NT2/D1 (cell line): ENCODE data around the gene TRAK1.

Experiments used
- DNase-seq: peaks from one replicate; pipeline ENCODE4 v3.0.0-alpha.2; 2011; ENCODE audit warnings: low read depth, low spot score
- H3K27me3 ChIP-seq: 2 replicates; pipeline ENCODE4 v1.6.0; 2011; ENCODE audit warnings: mild to moderate bottlenecking; ENCODE audit not compliant: insufficient read length, insufficient read depth
- H3K36me3 ChIP-seq: 2 replicates; pipeline ENCODE4 v1.6.1; 2011; ENCODE audit warnings: mild to moderate bottlenecking, low read length, mixed read lengths; ENCODE audit not compliant: insufficient read depth, insufficient read length
- H3K4me1 ChIP-seq: 2 replicates; pipeline ENCODE4 v1.5.1; 2011; ENCODE audit not compliant: insufficient read depth, insufficient read length
- H3K4me3 ChIP-seq: 2 replicates; pipeline ENCODE4 v1.5.1; 2011; ENCODE audit warnings: low read depth; ENCODE audit not compliant: insufficient read length
- H3K9ac ChIP-seq: 2 replicates; pipeline ENCODE4 v1.6.0; 2011; ENCODE audit warnings: low read depth; ENCODE audit not compliant: insufficient read length
- H3K9me3 ChIP-seq: 2 replicates; pipeline ENCODE4 v1.5.1; 2011; ENCODE audit warnings: mild to moderate bottlenecking, low read length; ENCODE audit not compliant: insufficient read depth
- SUZ12 ChIP-seq: IDR thresholded peaks from 2 replicates; pipeline ENCODE4 v1.6.1; 2011; ENCODE audit not compliant: insufficient read length, insufficient read depth; ENCODE audit errors: extremely low read depth
- YY1 ChIP-seq: IDR thresholded peaks from 2 replicates; pipeline ENCODE4 v1.6.1; 2011; ENCODE audit not compliant: insufficient read length, insufficient read depth
- ZNF274 ChIP-seq: IDR thresholded peaks from 2 replicates; pipeline ENCODE4 v1.6.1; 2011; ENCODE audit warnings: mild to moderate bottlenecking, low read depth, low read length

The TRAK1 gene

DNA sequence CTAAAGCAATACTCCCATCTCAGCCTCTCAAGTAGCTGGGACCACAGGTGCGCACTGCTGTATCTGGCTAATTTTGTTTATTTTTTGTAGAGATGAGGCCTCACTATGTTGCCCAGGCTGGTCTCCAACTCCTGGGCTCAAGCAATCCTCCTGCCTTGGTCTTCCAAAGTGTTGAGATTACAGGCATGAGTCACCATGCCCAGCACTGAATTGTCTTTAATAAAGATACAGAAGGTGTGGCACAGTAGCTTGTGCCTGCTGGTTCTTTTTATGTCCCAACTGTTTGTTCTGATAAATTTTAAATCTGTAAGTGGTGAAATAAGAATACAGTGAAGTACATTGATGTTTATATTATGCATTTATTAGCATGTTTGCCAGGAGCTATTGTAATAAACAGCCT lies 20.6 kb upstream of the TRAK1 start:
- Histone ChIP-seq H3K4me1 (peaks cover 24% of the 10 kb centered on the region), H3K9me3 (no peaks in the 10 kb centered on the region), H3K4me3 (no peak overlapping the region), H3K9ac (no peak overlapping the region), H3K36me3 (no peaks in the 10 kb centered on the region), H3K27me3 (no peaks in the 10 kb centered on the region)
- TF ChIP-seq SUZ12, result no peak
- TF ChIP-seq YY1, result no peak
- no peak for TF ChIP-seq ZNF274
- no peak for DNase-seq

- no peaks in the 10 kb centered on the region for H3K27me3 ChIP-seq
- H3K9me3 ChIP-seq, result no peaks in the 10 kb centered on the region
- TF ChIP-seq SUZ12 (no peak), ZNF274 (no peak), YY1 (no peak)
- peak overlapping the region; percentile 38 for H3K9ac ChIP-seq
- H3K36me3 ChIP-seq, result no peaks in the 10 kb centered on the region
- DNase-seq, result no peak
- H3K4me3 ChIP-seq, result no peak overlapping the region
- peaks cover 18% of the 10 kb centered on the region for H3K4me1 ChIP-seq
Measured at GRCh38 chr3:42071904-42072812, 19.0 kb upstream of the TRAK1 start.

DNA sequence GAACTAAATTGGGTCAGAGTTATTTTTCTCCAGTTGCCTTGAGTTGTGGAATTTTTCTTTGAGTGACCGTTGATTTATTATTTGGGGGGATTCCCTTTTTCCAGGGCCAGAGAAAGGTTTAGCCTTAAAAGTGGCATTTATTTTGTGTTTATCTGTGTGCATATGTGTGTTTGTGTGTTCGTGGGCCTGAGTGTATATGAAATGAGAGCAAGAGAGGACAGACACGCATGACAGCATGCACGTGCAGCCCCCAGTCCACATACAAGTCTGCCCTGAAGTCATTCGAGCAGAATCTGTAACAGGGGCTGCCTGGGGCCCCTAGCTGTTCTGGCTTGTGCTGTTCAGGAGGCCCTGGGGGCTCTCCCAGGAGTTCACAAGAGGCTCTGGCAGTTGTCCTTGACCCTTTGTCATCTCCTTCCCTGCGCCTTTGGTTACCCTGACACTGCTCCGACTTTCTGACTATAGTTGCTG lies 18.3 kb upstream of the TRAK1 start:
- H3K9me3 ChIP-seq, result no peaks in the 10 kb centered on the region
- H3K9ac ChIP-seq, result peak overlapping the region; percentile 6
- TF ChIP-seq YY1, result no peak
- no peak for TF ChIP-seq SUZ12
- peaks cover 18% of the 10 kb centered on the region for H3K4me1 ChIP-seq
- no peaks in the 10 kb centered on the region for H3K27me3 ChIP-seq
- DNase-seq, result no peak
- no peak overlapping the region for H3K4me3 ChIP-seq
- no peaks in the 10 kb centered on the region for H3K36me3 ChIP-seq

GRCh38 chr3:42077785-42078184 lies 13.4 kb upstream of the TRAK1 start:
- Histone ChIP-seq H3K27me3 (no peaks in the 10 kb centered on the region), H3K4me3 (no peak overlapping the region), H3K36me3 (no peaks in the 10 kb centered on the region), H3K9me3 (0 out of 2 replicates have a peak, but pooled peaks cover 6% of the 10 kb centered on the region), H3K9ac (no peak overlapping the region), H3K4me1 (peaks cover 13% of the 10 kb centered on the region)
- DNase-seq, result no peak
- TF ChIP-seq YY1 (no peak), SUZ12 (no peak), ZNF274 (no peak)

DNA sequence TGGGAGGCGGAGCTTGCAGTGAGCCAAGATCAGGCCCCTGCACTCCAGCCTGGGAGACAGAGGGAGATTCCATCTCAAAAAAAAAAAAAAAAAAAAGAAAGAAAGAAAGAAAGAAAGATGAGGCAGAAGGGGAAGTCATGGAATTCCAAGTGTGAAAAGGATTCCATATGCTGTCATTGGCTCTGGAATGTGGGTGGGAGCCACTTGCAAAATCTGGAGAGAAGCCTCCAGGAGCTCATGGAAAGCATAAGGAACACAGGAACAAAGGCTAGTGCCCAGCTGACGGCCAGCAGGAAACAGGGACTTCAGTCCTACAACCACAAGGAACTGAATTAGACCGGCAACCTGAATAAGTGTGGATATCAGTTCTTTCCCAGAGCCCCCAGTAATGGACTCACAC lies 12.5 kb upstream of the TRAK1 start:
- Histone ChIP-seq H3K9me3 (0 out of 2 replicates have a peak, but pooled peaks cover 6% of the 10 kb centered on the region), H3K4me1 (peaks cover 6% of the 10 kb centered on the region), H3K4me3 (no peak overlapping the region), H3K27me3 (no peaks in the 10 kb centered on the region), H3K9ac (no peak overlapping the region), H3K36me3 (no peaks in the 10 kb centered on the region)
- TF ChIP-seq SUZ12, result no peak
- no peak for TF ChIP-seq ZNF274
- no peak for TF ChIP-seq YY1
- peak; percentile 58 for DNase-seq

GRCh38 chr3:42079701-42080452 lies 11.3 kb upstream of the TRAK1 start:
- H3K9me3 ChIP-seq, result 0 out of 2 replicates have a peak, but pooled peaks cover 6% of the 10 kb centered on the region
- no peaks in the 10 kb centered on the region for H3K36me3 ChIP-seq
- no peak for DNase-seq
- no peak for TF ChIP-seq YY1
- TF ChIP-seq SUZ12, result no peak
- no peak for TF ChIP-seq ZNF274
- no peak overlapping the region for H3K4me3 ChIP-seq
- no peaks in the 10 kb centered on the region for H3K27me3 ChIP-seq
- peaks cover 6% of the 10 kb centered on the region for H3K4me1 ChIP-seq
- H3K9ac ChIP-seq, result peak overlapping the region; percentile 29

DNA sequence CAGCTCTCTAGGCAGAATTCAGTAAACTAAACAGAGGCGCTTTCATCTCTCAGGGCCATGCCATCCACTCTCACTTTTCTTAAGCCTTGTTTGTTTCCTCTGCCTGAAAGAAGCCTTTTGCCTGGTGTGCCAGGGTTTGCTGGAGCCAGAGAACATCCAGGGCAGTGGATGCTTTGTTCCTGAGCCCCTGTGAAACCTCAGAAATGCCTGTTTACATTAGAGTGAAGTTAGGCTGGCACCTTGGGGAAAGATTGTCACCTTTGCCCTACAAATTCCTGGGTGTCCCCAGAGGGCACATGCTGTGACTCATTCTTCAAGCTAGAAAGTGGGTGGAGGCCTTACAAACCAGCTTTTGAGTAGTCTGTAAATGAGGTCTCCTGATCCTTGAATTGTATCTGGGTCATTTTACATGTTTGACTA lies 10.7 kb upstream of the TRAK1 start:
- Histone ChIP-seq H3K4me1 (peaks cover 6% of the 10 kb centered on the region), H3K36me3 (no peaks in the 10 kb centered on the region), H3K4me3 (no peak overlapping the region), H3K9ac (peak overlapping the region; percentile 29), H3K9me3 (0 out of 2 replicates have a peak, but pooled peaks cover 6% of the 10 kb centered on the region), H3K27me3 (no peaks in the 10 kb centered on the region)
- no peak for DNase-seq
- TF ChIP-seq SUZ12 (no peak), YY1 (no peak), ZNF274 (no peak)
